Measurements from ENCODE around the gene MAPT. TPM values are rescaled to one million over a fixed set of nuclear protein-coding genes. Genes with fewer than 3 reads are reported as not detected.

Gene MAPT
- total and polyA plus RNA-seq, 2 of the 4 experiments (the other 2 are of a cell fraction): 0.18 to 0.19 TPM

DNA sequence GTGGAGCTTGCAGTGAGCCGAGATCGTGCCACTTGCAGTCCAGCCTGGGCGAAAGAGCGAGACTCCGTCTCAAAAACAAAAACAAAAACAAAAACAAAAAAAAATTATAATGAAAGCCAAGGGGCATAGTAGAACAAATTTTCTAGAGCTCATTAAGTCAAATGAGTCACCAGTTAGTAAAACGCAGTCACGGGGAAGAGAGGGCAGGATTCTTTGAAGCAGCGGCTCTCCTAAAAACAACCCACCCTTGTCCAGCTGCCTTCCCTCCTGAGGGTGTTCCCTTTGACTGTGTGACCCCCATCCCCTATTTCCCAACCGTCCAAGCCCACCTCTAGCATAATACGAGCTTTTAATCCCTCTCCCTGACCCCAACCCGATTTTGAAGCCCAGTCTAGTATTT lies 60.6 kb downstream of the MAPT start:
- Histone ChIP-seq H2AK9ac (replicated peaks; ENCODE audit: low read depth, low read length, poor library complexity) (no peak overlapping the region), H3K27ac (ENCODE audit: insufficient read depth, low read length) (no peak overlapping the region), H2AFZ (replicated peaks; ENCODE audit: low read length, poor library complexity) (no peak overlapping the region), H3K18ac (ENCODE audit: low read depth, low read length) (no peak overlapping the region), H3K36me3 (ENCODE audit: control insufficient read depth, insufficient read depth, low read length) (no peaks in the 10 kb centered on the region), H3K79me1 (ENCODE audit: low read depth in 1 of 2, low read length in 2 of 2) (no peaks in the 10 kb centered on the region), H2BK120ac (ENCODE audit: low read depth, low read length) (no peak overlapping the region), H4K8ac (ENCODE audit: low read depth in 2 of 2, low read length in 2 of 2) (no peak overlapping the region), H3K56ac (ENCODE audit: extremely low read depth, insufficient read depth, low read length) (no peak overlapping the region), H4K5ac (ENCODE audit: low read depth, low read length) (no peak overlapping the region), H2AK5ac (ENCODE audit: low read depth, low read length) (no peak overlapping the region), H3K4ac (ENCODE audit: low read depth, low read length) (no peak overlapping the region), H2BK5ac (ENCODE audit: low read depth, low read length, poor library complexity, severe bottlenecking) (no peak overlapping the region), H3K4me3 (ENCODE audit: insufficient read depth, low read depth, low read length) (no peak overlapping the region), H3K9me1 (ENCODE audit: insufficient read depth, low read length) (no peaks in the 10 kb centered on the region), H3K27me3 (ENCODE audit: control insufficient read depth, insufficient read depth, low read length) (peaks cover 37% of the 10 kb centered on the region), H3K14ac (replicated peaks; ENCODE audit: low read depth, low read length) (no peak overlapping the region), H3K4me1 (ENCODE audit: control insufficient read depth, insufficient read depth, low read length) (no peaks in the 10 kb centered on the region), H4K20me1 (ENCODE audit: insufficient read depth, low read length) (no peaks in the 10 kb centered on the region), H3K4me2 (ENCODE audit: low read depth, low read length) (no peak overlapping the region), H3K9ac (ENCODE audit: low read depth, low read length) (no peak overlapping the region), H2BK15ac (ENCODE audit: low read depth, low read length) (no peak overlapping the region), H3K23ac (ENCODE audit: low read depth, low read length) (no peak overlapping the region), H3K9me3 (ENCODE audit: control insufficient read depth, insufficient read depth, low read length) (no peaks in the 10 kb centered on the region), H2BK20ac (ENCODE audit: low read depth, low read length) (no peak overlapping the region), H4K91ac (ENCODE audit: insufficient read depth, low read depth, low read length) (no peak overlapping the region)
- CTCF ChIA-PET: no interaction called here
- DNase-seq (no peak), ATAC-seq (ENCODE audit: low read depth) (no peak)
- no peak for TF ChIP-seq CHD1 (IDR thresholded peaks at IDR 0.05; ENCODE audit: low read depth, low read length)
- TF ChIP-seq FOS (IDR thresholded peaks at IDR 0.05; ENCODE audit: low read depth, low read length): no peak
- no peak for TF ChIP-seq BHLHE40 (IDR thresholded peaks at IDR 0.05; ENCODE audit: low read depth, low read length)
- no peak for TF ChIP-seq RAD21 (IDR thresholded peaks at IDR 0.05; ENCODE audit: low read length)
- no peak for TF ChIP-seq MAFK (IDR thresholded peaks at IDR 0.05; ENCODE audit: low read depth, low read length)
- TF ChIP-seq, protein P1, sequence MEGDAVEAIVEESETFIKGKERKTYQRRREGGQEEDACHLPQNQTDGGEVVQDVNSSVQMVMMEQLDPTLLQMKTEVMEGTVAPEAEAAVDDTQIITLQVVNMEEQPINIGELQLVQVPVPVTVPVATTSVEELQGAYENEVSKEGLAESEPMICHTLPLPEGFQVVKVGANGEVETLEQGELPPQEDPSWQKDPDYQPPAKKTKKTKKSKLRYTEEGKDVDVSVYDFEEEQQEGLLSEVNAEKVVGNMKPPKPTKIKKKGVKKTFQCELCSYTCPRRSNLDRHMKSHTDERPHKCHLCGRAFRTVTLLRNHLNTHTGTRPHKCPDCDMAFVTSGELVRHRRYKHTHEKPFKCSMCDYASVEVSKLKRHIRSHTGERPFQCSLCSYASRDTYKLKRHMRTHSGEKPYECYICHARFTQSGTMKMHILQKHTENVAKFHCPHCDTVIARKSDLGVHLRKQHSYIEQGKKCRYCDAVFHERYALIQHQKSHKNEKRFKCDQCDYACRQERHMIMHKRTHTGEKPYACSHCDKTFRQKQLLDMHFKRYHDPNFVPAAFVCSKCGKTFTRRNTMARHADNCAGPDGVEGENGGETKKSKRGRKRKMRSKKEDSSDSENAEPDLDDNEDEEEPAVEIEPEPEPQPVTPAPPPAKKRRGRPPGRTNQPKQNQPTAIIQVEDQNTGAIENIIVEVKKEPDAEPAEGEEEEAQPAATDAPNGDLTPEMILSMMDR (conservative IDR thresholded peaks at IDR 0.05; ENCODE audit: low read depth, low read length): no peak
- TF ChIP-seq, protein P2, sequence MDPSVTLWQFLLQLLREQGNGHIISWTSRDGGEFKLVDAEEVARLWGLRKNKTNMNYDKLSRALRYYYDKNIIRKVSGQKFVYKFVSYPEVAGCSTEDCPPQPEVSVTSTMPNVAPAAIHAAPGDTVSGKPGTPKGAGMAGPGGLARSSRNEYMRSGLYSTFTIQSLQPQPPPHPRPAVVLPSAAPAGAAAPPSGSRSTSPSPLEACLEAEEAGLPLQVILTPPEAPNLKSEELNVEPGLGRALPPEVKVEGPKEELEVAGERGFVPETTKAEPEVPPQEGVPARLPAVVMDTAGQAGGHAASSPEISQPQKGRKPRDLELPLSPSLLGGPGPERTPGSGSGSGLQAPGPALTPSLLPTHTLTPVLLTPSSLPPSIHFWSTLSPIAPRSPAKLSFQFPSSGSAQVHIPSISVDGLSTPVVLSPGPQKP (IDR thresholded peaks at IDR 0.05; ENCODE audit: borderline replicate concordance, low read depth, low read length): no peak
- TF ChIP-seq, protein P3, sequence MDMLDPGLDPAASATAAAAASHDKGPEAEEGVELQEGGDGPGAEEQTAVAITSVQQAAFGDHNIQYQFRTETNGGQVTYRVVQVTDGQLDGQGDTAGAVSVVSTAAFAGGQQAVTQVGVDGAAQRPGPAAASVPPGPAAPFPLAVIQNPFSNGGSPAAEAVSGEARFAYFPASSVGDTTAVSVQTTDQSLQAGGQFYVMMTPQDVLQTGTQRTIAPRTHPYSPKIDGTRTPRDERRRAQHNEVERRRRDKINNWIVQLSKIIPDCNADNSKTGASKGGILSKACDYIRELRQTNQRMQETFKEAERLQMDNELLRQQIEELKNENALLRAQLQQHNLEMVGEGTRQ (IDR thresholded peaks at IDR 0.05; ENCODE audit: low read depth, low read length): no peak
- in situ Hi-C loops (cut with MboI; ENCODE audit: low sequenced_read_pairs) (no loop called here), dilution Hi-C loops (cut with HindIII; ENCODE audit: low sequenced_read_pairs, unreplicated experiment) (no loop called here), intact Hi-C loops (cut with micrococcal nuclease) (no loop called here)
- POLR2A ChIA-PET (ENCODE audit: unreplicated experiment): no interaction called here
- WGBS, 2 experiments (ENCODE audit: extremely low coverage in 2 of 2, insufficient read length in 1 of 2): 47% methylated on average over 6 of the region's 11 CpGs; no CpG with 5 or more reads in 1 of the 2 experiments
- no TSS peak for BruUV-seq (replicated peaks)

Measured in IMR-90 (cell line).